GM21367 (cell line): ENCODE data around the gene GGCX.
A peak's percentile ranks its signal among the peaks of the same experiment; 100 is the strongest.
"Not testable (repeated sequence)": the region's sequence is repeated elsewhere in the genome, so short reads cannot be mapped to it uniquely, and the experiment has no call there.

ENCODE experiments used
- ATAC-seq: cut with Tn5 transposase; IDR thresholded peaks from one replicate; pipeline ENCODE4 v1.9.1; 2021; ENCODE audit not compliant: unreplicated experiment

Gene GGCX

DNA sequence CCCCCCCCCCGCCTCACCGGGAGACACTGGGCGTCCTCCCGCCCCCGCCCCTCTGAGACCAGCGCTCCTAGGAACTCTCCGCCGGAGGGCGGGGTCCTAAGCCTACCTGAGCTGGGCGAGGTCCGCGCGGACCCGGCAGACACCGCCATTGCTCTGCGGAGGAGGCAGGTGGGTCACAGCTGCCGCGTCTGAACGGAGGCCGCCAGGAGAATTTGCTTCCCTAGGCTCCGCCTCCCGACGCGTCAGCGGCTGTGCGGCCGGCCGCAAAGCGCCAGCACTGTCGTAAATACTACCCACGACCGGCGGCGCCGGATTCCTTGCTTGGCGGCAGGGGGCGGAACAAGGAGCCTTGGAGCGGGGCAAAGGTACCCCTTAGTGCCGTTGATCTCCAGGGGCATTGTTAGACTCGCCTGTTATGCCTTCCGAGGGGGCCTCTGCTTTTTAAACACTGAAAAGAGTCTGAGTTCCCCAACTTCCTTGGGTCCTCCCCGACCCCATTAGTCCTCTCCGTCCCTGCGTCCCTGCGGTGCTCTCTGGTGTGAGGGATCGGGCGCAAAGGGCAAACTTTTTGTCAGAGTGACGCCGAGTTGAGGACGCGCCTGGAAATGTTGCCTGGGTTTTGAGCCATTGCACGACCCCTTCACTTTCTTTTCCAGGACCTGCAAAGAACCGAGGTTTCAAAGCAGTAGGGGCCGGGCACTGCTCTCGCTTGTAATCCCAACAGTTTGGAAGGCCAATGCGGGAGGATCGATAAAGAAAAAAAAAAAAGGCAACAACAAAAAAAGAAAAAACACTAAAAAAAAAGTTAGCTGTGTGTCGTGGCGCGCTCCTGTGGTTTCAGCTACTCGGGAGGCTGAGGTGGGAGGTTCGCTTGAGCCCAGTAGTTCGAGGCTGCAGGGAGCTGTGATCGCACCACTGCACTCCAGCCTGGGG lies at the start of gene GGCX:
Gene GGCX, minus strand, starts transcription at position 214 of the 933 bp plus-strand sequence. Its CDS starts 65 bp downstream, at position 149.
- peak; percentile 92 for ATAC-seq

DNA sequence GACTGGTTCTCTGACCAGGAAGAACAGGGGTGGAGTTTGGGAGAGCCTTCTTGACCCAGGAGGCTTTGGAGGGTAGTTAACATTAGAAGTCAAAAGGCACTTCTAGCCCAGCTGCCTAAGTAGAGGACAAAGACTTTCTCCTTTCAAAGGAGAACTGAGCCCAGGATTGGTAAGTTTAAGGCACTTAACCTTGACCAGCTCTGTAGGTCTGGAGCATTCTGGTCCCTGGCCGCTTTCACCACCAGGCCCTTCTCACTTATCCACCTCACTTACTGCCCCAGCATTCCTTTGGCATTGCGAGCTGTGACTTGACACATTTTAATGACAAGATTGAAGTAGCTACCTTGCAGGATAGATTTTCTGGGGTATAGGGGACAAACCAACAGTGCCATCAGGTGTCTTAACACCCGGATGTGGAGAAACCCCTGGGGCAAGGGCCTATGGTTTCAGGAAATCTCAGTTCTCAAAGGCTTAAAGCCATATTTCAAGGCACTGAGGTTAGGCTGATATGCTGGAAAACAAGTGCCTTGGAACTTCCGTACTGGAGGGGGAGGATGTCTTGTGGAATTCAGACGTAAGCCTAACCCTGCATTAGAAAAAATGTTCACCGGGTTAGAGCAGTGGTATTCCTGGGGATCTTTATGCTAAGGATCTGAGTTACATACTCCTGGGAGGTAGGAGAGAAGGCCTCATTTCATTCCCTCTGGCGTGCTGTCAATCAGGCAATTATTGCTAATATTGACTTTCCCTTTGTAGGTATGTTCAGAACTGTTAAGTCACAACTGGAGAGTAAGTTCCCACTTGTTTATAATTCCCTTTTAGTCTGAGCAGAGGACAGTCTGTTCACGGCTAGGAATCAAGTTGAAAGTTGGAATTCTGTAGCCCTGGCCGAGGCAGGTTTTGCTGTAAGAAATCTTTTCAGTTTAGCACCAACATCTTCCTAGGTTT lies 46.2 kb upstream of the GGCX start:
- ATAC-seq = no peak

DNA sequence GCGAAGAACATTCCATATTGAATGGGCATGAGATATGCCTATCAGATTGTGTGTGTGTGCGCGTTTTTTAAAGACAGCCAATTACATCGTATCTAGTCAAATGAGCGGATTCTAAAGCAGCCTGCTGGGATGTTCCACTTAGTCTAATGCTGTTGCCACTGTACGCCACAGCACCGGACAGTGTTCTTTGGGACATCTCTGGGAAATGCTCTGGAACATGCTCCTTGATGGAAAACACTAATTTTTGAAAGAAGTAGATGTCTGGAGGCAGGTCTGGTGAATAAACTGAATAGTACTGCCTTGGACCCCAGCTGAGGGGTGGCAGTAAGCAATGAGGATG lies 44.8 kb upstream of the GGCX start:
- no peak for ATAC-seq

DNA sequence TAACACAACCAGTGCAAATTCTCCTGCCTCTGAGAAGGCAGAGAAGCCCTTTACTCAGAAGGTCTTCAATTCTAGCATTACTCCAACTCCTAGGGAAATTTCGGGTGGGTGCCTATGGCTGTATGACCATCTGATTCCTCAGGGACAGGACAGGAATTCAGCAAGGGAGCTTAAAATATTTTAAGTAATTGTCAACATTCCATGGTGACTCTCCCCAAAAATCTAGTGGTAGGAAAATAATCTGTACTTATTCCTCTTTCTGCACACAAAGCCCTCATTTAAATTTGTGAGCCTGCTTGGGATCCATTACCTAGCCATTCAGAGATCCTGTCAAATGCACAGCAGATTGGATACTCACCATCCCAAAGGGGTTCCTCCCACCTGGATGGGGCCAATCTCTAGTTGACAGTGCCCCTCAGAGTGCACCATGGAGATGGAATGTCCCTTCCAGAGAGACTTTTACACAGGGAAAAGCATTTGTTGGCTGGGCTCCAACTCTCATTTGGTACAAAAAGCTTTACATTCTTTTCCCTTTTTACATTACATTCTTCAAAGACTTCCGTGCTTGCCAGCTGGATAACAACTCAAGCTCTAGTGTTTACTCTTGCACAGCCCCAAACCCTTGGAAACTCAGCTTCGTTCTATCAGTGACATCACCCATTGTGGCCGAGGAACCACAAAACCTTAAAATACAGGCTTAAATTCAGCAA lies 44.3 kb upstream of the GGCX start:
- no peak for ATAC-seq

DNA sequence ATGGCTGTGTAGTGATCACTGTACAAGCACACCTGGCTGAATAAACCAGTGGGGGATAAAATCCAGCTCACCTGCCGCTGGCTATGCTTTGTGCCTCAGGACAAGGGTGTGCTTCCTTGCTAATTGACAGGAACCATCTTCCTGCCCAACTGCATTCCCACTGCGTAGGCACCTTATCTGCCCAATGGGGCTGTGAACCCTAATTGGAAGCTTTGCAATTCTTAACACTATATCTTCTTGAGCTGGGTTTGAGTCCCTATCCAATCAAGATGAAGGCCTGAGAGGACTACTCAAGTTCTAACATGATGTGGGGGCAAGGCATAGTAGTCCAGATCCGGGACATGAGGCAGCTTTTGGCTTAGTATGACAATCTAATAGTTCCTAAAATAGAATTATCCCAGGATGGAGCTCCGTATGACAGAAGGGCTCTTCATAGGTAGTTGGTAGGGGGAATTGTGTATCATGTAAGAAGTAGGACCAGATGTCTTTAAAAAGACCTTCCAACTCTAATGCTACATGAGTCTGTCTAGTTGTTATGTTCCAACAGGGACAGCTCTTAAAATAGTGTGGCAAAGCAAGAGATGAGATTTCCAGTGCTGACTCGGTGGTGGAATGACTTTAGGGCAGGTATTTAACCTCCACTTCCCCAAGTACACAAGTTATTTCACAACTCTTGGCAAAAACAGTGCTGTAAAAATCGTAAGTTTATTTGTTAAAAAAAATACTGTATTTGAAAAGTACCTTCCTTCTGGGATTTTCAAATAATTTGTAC lies 43.5 kb upstream of the GGCX start:
- ATAC-seq = no peak

DNA sequence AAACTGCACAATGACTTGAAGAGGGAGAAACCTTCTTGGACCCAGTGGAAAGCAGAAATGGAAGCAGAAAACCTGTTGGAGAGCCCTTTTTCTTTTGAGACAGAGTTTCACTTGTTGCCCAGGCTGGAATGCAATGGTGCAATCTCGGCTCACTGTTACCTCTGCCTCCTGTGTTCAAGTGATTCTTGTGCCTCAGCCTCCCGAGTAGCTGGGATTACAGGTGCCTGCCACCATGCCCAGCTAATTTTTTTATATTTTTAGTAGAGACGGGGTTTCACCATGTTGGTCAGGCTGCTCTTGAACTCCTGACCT lies 42.8 kb upstream of the GGCX start:
- not testable (repeated sequence) for ATAC-seq

DNA sequence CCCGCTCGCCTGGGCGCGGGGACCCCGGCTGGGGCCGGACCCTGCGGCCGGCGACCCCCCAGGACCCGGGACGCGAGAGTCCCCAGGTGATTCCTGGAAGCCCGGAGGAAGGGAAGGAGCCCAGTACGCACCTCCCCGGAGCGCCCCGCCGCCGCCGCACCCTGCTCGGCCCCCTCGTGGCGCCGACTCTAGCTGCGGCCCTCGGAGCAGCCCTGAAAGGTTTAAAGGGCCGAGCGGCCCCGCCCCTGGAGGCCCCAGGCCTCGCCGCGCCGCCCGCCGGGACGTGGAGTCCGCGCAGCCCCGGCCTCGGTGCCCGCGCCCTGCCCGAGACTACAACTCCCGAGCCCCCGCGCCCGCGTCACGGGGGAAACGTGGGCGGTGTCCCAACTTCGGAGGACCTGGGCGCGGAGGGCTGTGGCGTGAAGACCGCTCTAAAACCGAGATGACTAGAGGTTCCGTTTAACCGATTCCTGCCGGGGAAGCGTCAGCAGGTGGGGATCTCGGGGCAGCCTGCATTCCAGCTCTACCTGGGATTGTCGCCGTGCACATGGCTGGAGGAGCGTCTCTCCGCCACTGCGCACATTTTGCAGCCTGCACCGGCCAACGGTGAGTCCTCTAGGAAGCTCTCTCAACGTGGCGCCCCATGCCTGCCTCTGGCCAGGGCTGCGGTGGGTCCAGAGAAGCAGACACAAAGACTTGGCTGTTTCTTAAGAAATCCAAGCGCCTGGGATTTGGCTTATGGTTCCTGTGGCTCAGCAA lies 41.4 kb upstream of the GGCX start, which contains the start of gene TMEM150A:
Gene TMEM150A, minus strand, starts transcription at position 223 of the 759 bp plus-strand sequence. CDS start 750 bp downstream, outside the sequence.
- peak; percentile 90 for ATAC-seq

DNA sequence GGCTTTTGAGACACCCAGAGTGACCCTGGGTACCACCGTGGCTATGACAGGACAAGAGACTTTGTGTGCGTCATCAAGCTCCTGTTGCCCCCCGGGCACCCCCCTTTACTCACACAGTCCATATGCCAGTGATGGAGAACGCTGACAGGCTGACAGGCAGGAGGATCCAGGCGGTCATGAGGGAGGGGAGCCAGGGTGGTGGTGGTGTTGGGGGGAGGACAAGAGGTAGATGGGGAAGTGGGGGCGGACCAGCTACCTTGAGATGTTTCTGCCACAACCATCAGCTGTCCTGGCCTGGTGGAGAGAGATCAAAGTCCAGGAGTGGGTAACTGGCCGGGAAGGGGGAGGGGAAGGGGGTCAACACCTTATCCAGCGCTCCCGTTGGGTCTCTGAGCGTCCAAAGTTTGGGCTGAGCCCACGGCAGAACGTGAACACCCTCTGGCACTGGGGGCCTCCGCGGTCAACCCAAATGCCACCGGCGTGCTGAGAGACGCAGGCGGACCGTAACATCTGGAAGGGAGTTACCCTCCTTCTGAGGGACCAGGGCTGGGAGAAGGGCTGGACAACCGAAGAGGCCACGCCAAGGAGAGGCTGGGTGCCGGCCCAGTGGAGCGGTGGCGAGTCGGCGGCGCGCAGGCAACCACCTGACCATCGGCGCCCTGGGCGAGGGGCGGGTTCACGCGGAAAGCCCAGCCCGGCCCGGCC lies 40.6 kb upstream of the GGCX start:
- peak; percentile 19 for ATAC-seq

DNA sequence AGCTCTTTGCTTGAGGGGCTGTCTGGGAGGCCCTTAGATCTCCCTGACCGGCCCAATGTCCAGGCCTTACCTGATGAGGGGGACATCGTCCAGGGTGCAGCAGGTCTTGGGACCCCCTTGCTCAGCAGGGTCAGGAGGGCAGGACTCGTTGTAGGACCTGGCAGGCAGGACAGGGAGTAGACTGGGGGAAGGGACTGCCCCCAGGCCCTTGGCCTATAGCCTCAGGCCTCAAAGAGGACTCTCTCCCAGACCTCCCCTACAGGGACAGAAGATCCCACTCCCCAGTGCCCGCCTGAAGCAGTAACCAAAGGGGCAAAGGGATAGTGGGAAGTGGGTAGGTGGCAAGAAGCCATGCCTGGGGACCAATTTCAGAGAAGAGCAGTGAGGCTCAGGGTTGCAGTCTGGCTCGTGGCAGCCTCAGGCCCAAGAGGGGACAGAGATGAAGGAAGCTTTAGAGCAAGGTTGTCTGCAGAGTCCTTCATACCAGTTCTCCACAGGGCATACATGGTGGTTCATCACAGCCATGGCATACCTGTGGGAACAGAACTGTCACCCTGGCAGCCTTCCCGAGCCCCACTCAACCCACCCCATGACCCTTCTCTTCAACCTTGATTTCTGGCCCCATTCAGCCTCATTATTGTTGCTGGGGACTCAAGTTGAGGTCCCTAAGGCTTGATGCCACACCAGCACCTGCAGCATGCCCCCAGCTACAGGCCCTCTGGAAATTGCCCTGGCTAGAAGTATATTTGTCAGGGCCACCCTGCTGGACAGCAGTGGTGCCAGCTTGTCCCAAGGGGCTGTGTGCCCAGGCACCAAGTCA lies 39.9 kb upstream of the GGCX start:
- no peak for ATAC-seq

DNA sequence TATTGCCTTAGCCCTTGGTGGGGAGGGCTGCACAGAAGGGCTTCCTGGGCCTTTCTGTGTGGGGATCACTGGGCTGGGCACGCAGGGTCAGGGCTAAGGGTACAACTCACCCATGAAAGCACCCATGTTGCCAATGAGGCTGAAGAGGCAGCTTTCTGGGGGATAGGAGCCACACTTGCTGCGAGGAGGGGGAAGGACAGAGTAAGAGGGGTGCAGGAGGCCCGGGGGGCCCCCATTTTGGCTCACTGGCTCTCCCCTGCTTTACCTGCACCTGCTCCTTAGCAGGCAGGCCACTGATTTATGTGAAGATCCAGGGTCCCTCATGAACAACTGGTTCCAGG lies 38.9 kb upstream of the GGCX start:
- no peak for ATAC-seq

DNA sequence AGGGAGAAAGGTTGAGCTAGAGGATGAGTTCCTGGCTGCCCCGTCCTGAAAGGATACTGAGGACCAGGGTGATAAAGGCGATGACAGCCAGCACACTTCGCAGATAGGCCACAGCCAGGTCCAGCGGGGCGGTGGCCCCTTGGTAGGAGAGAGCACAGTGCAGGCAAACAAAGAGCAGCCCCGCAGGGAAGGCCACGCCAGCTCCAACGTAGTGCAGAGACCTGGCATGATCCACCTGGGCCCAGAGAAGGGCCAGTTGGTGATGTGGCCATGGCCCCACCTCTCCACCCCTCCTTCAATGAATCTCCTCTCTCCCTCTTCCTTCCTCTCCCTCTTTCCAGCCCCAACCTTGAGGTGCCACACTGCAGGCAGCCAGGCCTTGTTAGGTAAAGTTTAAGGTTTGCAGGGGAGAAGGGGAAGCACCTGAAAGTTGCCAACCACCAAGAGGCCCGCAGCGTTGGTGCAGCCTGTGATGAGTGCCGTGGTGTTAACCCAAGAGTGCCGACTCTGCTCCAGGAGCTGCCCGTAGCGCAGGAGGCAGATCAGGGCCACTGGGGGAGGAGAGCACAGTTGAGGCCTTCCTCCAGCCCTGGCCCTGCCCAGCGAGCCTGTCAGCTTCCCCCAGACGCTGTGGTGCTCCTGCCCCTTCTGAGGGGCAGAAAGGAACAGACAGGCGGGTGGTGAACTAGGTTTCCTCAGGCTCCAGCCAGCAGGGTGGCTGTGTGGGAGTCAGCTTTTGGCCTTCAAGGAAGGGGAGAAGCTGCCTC lies 38.4 kb upstream of the GGCX start:
- no peak for ATAC-seq

DNA sequence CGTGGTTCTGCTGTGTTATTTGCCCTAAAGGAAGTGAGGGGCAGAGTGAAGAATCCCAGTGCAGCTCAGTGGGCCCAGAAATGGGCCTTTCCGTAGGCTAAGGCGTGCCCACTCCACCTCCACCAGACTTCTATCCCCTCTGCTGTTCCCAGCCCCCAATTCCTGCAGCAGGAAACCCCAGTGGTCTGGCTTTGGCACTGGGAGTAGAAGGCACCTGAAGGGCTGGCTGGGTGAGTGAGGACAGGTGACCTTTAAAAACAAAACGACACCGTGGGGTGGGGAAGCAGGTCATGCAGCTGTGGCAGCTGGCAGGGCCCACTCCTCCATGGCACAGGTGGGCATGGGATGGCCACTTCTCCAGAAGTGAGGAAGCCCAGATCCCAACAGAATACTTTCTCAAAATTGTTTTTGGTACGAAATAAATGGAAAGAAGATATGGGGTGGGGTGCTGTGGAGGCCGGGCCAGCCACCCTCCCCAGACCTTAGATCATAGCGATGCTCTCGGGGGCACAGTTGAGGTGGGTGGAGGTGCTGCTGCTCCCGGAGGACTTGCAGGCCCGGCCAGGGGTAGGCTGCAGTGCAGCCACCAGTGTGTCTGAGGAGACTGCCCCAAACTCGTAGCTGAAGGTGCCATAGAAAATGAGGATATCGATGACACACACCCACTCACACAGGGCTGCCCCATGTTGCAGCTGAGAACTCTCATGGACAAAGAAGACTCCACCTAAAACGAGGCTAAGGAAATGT lies 37.5 kb upstream of the GGCX start:
- no peak for ATAC-seq

DNA sequence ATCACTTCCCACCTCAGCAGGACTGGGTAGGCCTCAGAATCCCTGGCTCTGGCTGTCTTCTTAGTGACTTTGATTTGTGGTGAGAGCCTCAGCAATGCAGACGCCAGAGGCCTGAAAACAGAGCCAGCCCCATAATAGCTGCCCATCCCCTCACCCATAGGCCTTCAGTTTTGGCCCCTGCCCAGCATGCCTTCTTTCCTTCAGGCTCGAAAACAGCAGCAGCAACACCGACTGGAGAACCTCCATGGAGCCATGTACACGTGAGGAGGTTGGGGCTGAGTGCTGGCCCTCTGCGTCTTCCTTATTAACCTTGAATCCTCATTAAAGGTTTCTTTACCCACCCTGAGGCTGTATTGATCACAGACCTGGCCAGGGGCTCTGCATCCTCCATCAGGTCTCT lies 35.9 kb upstream of the GGCX start:
- no peak for ATAC-seq

DNA sequence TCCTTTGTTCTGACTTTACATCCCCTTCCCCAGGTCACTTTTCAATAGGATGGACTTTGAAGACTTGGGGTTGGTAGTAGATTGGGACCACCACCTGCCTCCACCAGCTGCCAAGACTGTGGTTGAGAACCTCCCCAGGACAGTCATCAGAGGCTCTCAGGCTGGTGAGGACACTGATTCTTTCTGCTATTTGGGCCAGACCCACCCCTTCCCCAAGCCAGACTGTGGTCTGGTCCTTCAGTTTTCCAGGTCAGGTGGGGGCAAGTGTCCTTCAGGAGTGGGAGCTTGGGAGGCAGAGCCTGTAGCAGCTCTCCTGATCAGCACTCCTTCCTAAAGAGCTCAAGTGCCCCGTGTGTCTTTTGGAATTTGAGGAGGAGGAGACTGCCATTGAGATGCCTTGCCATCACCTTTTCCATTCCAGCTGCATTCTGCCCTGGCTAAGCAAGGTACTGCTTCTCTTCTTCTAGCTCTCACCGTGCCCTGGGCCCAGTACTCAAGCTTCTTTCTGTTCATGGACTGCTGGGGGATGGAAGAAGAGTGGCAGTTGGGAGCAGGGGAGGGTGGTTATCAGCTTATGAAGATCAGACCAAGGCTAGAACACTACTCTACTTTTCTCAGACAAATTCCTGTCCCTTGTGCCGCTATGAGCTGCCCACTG lies 35.3 kb upstream of the GGCX start:
- ATAC-seq = no peak

DNA sequence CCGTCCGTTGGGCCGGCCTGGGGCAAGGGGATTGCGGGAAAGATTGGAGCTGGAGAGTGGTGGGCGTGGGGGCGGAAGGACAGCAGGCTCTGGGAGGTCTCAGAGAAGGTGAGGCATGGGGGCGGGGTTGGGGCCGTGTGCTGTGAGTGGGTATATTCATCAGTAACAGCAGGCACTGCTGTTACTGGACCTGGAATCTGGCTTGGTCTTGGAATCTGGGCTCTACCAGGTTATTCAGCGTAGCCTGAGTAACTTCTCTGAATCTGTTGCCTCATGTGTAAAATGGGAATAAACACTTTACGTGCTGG lies 34.7 kb upstream of the GGCX start:
- no peak for ATAC-seq

DNA sequence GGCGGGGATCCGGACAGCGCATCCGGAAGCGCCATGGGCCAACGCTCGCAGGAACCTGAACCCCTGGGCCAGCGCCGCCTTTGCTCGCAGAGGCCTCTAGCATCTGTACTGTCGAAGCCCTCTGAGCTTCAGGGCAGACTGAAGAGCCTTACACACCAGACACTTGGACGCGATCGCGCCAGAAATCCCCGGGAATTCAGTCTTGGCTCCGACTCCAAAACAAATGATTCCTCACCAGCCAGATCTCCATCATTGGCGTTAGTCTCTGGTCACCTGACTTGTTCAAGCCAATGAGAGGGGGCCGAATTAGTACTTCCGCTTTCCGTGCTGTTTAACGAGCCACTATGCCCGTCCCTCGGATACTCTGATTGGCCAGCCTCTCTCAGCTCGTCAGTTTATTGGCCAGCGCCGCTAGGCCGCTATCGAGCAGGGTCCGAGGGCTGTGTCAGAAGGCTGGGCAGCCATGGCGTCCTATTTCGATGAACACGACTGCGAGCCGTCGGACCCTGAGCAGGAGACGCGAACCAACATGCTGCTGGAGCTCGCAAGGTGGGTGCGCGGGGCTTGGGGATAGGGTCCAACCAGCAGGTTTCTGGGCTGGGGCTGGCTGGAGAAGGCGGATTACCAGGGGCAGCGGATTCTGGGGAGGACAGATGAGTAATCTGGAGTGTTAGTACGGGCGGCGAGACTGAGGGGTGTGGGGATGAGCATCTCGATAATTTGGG lies 34.2 kb upstream of the GGCX start, which contains the start of gene RNF181:
Gene RNF181, plus strand, starts transcription at position 445 of the 725 bp plus-strand sequence. Its CDS starts 19 bp downstream, at position 464.
- peak; percentile 97 for ATAC-seq
